Inflammatory macrophage (primary cell): Measurements from ENCODE around the gene OPCML.

Experiments used
- DNase-seq, 2 donors: peaks; one replicate each; pipeline ENCODE4 v3.0.0-alpha.2; 2020 to 2022

Gene OPCML

GRCh38 chr11:133064961-133065360 lies 467.3 kb downstream of the OPCML start:
- no peak for DNase-seq

GRCh38 chr11:133064152-133064877 lies 468.0 kb downstream of the OPCML start:
- DNase-seq = no peak

GRCh38 chr11:133058501-133058900 lies 473.8 kb downstream of the OPCML start:
- no peak for DNase-seq

- DNase-seq = no peak
These were observed 479.1 kb downstream of the OPCML start for GRCh38 chr11:133053124-133053776.

GRCh38 chr11:133052537-133052936 lies 479.8 kb downstream of the OPCML start:
- no peak for DNase-seq

- DNase-seq = no peak
These were observed 482.9 kb downstream of the OPCML start for GRCh38 chr11:133049244-133050019.

GRCh38 chr11:133048270-133048669 lies 484.0 kb downstream of the OPCML start:
- no peak for DNase-seq

- no peak for DNase-seq
These were observed 484.6 kb downstream of the OPCML start for GRCh38 chr11:133047771-133048115.

- no peak for DNase-seq
These were observed 485.1 kb downstream of the OPCML start for GRCh38 chr11:133047036-133047770.

- no peak for DNase-seq
These were observed 486.0 kb downstream of the OPCML start for GRCh38 chr11:133046252-133046651.

- no peak for DNase-seq
These were observed 490.1 kb downstream of the OPCML start for GRCh38 chr11:133041928-133042882.

- DNase-seq = no peak
These were observed 491.1 kb downstream of the OPCML start for GRCh38 chr11:133041181-133041580.

GRCh38 chr11:133040289-133040900 lies 491.9 kb downstream of the OPCML start:
- no peak for DNase-seq

- DNase-seq = no peak
These were observed 493.5 kb downstream of the OPCML start for GRCh38 chr11:133038850-133039249.

- DNase-seq = no peak
These were observed 497.4 kb downstream of the OPCML start for GRCh38 chr11:133034929-133035328.

- DNase-seq = no peak
These were observed 503.2 kb downstream of the OPCML start for GRCh38 chr11:133029107-133029506.

GRCh38 chr11:133026952-133027351 lies 505.3 kb downstream of the OPCML start:
- no peak for DNase-seq

- no peak for DNase-seq
These were observed 508.0 kb downstream of the OPCML start for GRCh38 chr11:133024301-133024700.

GRCh38 chr11:133023232-133023631 lies 509.1 kb downstream of the OPCML start:
- no peak for DNase-seq

- no peak for DNase-seq
These were observed 510.7 kb downstream of the OPCML start for GRCh38 chr11:133021553-133021952.

GRCh38 chr11:133020372-133020714 lies 512.0 kb downstream of the OPCML start:
- no peak for DNase-seq
